Left hindlimb (tissue), 1 donor: ENCODE results near the gene MX1.

ENCODE experiments used
- DNase-seq: peaks from one replicate; pipeline ENCODE4 v3.0.0-alpha.2; 2018

Gene MX1

GRCh38 chr21:41466024-41466820 lies 40.2 kb downstream of the MX1 start:
- DNase-seq = no peak

GRCh38 chr21:41470054-41470453 lies 44.0 kb downstream of the MX1 start:
- no peak for DNase-seq

GRCh38 chr21:41472753-41473548 lies 46.9 kb downstream of the MX1 start:
- no peak for DNase-seq

- no peak for DNase-seq
Observed at GRCh38 chr21:41475714-41476420, 49.8 kb downstream of the MX1 start.

- no peak for DNase-seq
Observed at GRCh38 chr21:41477641-41478318, 51.7 kb downstream of the MX1 start.

GRCh38 chr21:41478319-41479177 lies 52.5 kb downstream of the MX1 start:
- DNase-seq = no peak

- DNase-seq = no peak
Observed at GRCh38 chr21:41479686-41480085, 53.6 kb downstream of the MX1 start.

- DNase-seq = no peak
Observed at GRCh38 chr21:41480086-41480690, 54.1 kb downstream of the MX1 start.

- no peak for DNase-seq
Observed at GRCh38 chr21:41481191-41481590, 55.2 kb downstream of the MX1 start.

GRCh38 chr21:41482301-41482700 lies 56.3 kb downstream of the MX1 start:
- DNase-seq = no peak

- no peak for DNase-seq
Observed at GRCh38 chr21:41482980-41483379, 56.9 kb downstream of the MX1 start.

- no peak for DNase-seq
Observed at GRCh38 chr21:41483415-41483814, 57.4 kb downstream of the MX1 start.

GRCh38 chr21:41483973-41484372 lies 57.9 kb downstream of the MX1 start:
- DNase-seq = no peak

GRCh38 chr21:41487082-41487481 lies 61.0 kb downstream of the MX1 start:
- DNase-seq = no peak

GRCh38 chr21:41488080-41488479 lies 62.0 kb downstream of the MX1 start:
- no peak for DNase-seq

GRCh38 chr21:41489329-41489728 lies 63.3 kb downstream of the MX1 start:
- no peak for DNase-seq

GRCh38 chr21:41490330-41490729 lies 64.3 kb downstream of the MX1 start:
- no peak for DNase-seq

GRCh38 chr21:41491412-41491811 lies 65.4 kb downstream of the MX1 start:
- no peak for DNase-seq

GRCh38 chr21:41494242-41494641 lies 68.2 kb downstream of the MX1 start:
- no peak for DNase-seq

GRCh38 chr21:41497008-41497407 lies 71.0 kb downstream of the MX1 start:
- no peak for DNase-seq

GRCh38 chr21:41497788-41498187 lies 71.7 kb downstream of the MX1 start:
- no peak for DNase-seq

- no peak for DNase-seq
Observed at GRCh38 chr21:41499920-41500319, 73.9 kb downstream of the MX1 start.
